ENCODE results near the gene KAZN.
A peak's percentile ranks its signal among the peaks of the same experiment; 100 is the strongest.
"Not testable (repeated sequence)": the region's sequence is repeated elsewhere in the genome, so short reads cannot be mapped to it uniquely, and the experiment has no call there.

The KAZN gene

GRCh38 chr1:14963791-14964710 lies 365.6 kb downstream of the KAZN start:
- DNase-seq, result not testable (repeated sequence)

GRCh38 chr1:14964711-14965055 lies 366.2 kb downstream of the KAZN start:
- no peak for DNase-seq

- DNase-seq, result peak; percentile 70
Observed at GRCh38 chr1:14968251-14968851, 369.9 kb downstream of the KAZN start.

- no peak for DNase-seq
Observed at GRCh38 chr1:14969006-14969405, 370.5 kb downstream of the KAZN start.

GRCh38 chr1:14970115-14970798 lies 371.8 kb downstream of the KAZN start:
- DNase-seq, result no peak

- DNase-seq, result no peak
Observed at GRCh38 chr1:14970799-14971141, 372.3 kb downstream of the KAZN start.

GRCh38 chr1:14971221-14971620 lies 372.7 kb downstream of the KAZN start:
- no peak for DNase-seq

- no peak for DNase-seq
Observed at GRCh38 chr1:14972107-14972506, 373.6 kb downstream of the KAZN start.

- no peak for DNase-seq
Observed at GRCh38 chr1:14973773-14974172, 375.3 kb downstream of the KAZN start.

- DNase-seq, result no peak
Observed at GRCh38 chr1:14974361-14974760, 375.9 kb downstream of the KAZN start.

- DNase-seq, result no peak
Observed at GRCh38 chr1:14975119-14975518, 376.6 kb downstream of the KAZN start.

GRCh38 chr1:14976256-14976655 lies 377.8 kb downstream of the KAZN start:
- DNase-seq, result no peak

- no peak for DNase-seq
Observed at GRCh38 chr1:14977338-14977931, 378.9 kb downstream of the KAZN start.

GRCh38 chr1:14980621-14981218 lies 382.2 kb downstream of the KAZN start:
- no peak for DNase-seq

GRCh38 chr1:14982029-14982428 lies 383.5 kb downstream of the KAZN start:
- DNase-seq, result no peak

GRCh38 chr1:14983277-14983676 lies 384.8 kb downstream of the KAZN start:
- no peak for DNase-seq

GRCh38 chr1:14986168-14986567 lies 387.7 kb downstream of the KAZN start:
- no peak for DNase-seq

- DNase-seq, result peak; percentile 83
Observed at GRCh38 chr1:14987829-14988603, 389.5 kb downstream of the KAZN start.

- no peak for DNase-seq
Observed at GRCh38 chr1:14988636-14989035, 390.2 kb downstream of the KAZN start.

- DNase-seq, result no peak
Observed at GRCh38 chr1:14989931-14990728, 391.6 kb downstream of the KAZN start.

- no peak for DNase-seq
Observed at GRCh38 chr1:14993414-14993813, 394.9 kb downstream of the KAZN start.

Data from femur (tissue), 1 donor.